Mesothelial cell of epicardium (in vitro differentiated cells): Measurements from ENCODE around the gene GLIPR2. TPM values are rescaled to one million over a fixed set of nuclear protein-coding genes. Genes with fewer than 3 reads are reported as not detected.

Experiments used
- DNase-seq, 2 experiments: peaks; one replicate each; pipeline ENCODE4 v3.0.0; 2021; ENCODE audit warnings: low spot score in 2 of 2; ENCODE audit not compliant: unreplicated experiment in 2 of 2
- H3K27ac Mint-ChIP-seq: 2 replicates; pipeline ENCODE4 v1.8.0; 2021; ENCODE audit warnings: mixed read lengths
- H3K27me3 Mint-ChIP-seq: 2 replicates; pipeline ENCODE4 v1.8.0; 2021; ENCODE audit warnings: low read depth, mixed read lengths
- H3K36me3 Mint-ChIP-seq: 2 replicates; pipeline ENCODE4 v1.8.0; 2021; ENCODE audit warnings: mixed read lengths
- H3K4me1 Mint-ChIP-seq: 2 replicates; pipeline ENCODE4 v1.8.0; 2021; ENCODE audit warnings: mixed read lengths
- H3K4me3 Mint-ChIP-seq: 2 replicates; pipeline ENCODE4 v1.8.0; 2021; ENCODE audit warnings: mild to moderate bottlenecking, moderate library complexity, mixed read lengths
- H3K9me3 Mint-ChIP-seq: 2 replicates; pipeline ENCODE4 v1.8.0; 2021; ENCODE audit warnings: mixed read lengths
- CTCF ChIP-seq: fragments of 200-600 bp; sonication (generic); IDR thresholded peaks from one replicate; pipeline ENCODE4 v1.5.0; 2021; ENCODE audit warnings: antibody characterized with exemption; ENCODE audit not compliant: unreplicated experiment
- total RNA-seq: library from RNA; stranded (reverse); gene quantifications from 3 replicates; pipeline ENCODE4 v1.2.1, GENCODE V29; 2021

GLIPR2 gene
- total RNA-seq, 1 donor from 2014 or later = 33.3 TPM

- peaks cover 16% of the 10 kb centered on the region for H3K36me3 Mint-ChIP-seq
Observed at GRCh38 chr9:36151316-36152210, 15.0 kb downstream of the GLIPR2 start.

GRCh38 chr9:36152741-36153438, 16.4 kb downstream of the GLIPR2 start:
- peaks cover 18% of the 10 kb centered on the region for H3K4me1 Mint-ChIP-seq
- H3K27ac Mint-ChIP-seq = peak overlapping the region; percentile 50
- H3K9me3 Mint-ChIP-seq = no peaks in the 10 kb centered on the region
- peaks cover 13% of the 10 kb centered on the region for H3K36me3 Mint-ChIP-seq
- no peaks in the 10 kb centered on the region for H3K27me3 Mint-ChIP-seq
- no peak for TF ChIP-seq CTCF
- DNase-seq = no peak
- no peak overlapping the region for H3K4me3 Mint-ChIP-seq

More at GRCh38 chr9:36151316-36152210, 15.0 kb downstream of the GLIPR2 start:
- H3K27ac Mint-ChIP-seq = no peak overlapping the region
- no peaks in the 10 kb centered on the region for H3K27me3 Mint-ChIP-seq
- DNase-seq = no peak
- no peaks in the 10 kb centered on the region for H3K9me3 Mint-ChIP-seq
- no peak overlapping the region for H3K4me3 Mint-ChIP-seq
- no peak for TF ChIP-seq CTCF
- peaks cover 23% of the 10 kb centered on the region for H3K4me1 Mint-ChIP-seq

DNA sequence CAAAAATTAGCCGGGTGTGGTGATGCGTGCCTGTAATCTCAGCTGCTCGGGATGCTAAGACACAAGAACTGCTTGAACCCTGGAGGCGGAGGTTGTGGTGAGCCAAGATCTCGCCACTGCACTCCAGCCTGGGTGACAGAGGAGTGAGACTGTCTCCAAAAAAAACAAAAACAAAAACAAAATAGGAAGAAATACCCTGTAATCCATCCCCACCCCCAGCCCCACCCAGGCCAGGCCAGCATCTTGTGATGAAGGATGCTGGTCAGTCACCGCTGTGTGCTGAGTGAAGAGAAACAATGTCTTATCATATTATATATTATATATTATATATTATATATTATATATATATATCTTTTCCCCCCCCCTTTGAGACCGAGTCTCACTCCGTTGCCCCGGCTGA, 17.2 kb downstream of the GLIPR2 start:
- peak overlapping the region; percentile 88 for H3K27ac Mint-ChIP-seq
- no peaks in the 10 kb centered on the region for H3K9me3 Mint-ChIP-seq
- H3K4me3 Mint-ChIP-seq = no peak overlapping the region
- no peak for DNase-seq
- peaks cover 19% of the 10 kb centered on the region for H3K36me3 Mint-ChIP-seq
- no peaks in the 10 kb centered on the region for H3K27me3 Mint-ChIP-seq
- peaks cover 13% of the 10 kb centered on the region for H3K4me1 Mint-ChIP-seq
- no peak for TF ChIP-seq CTCF

DNA sequence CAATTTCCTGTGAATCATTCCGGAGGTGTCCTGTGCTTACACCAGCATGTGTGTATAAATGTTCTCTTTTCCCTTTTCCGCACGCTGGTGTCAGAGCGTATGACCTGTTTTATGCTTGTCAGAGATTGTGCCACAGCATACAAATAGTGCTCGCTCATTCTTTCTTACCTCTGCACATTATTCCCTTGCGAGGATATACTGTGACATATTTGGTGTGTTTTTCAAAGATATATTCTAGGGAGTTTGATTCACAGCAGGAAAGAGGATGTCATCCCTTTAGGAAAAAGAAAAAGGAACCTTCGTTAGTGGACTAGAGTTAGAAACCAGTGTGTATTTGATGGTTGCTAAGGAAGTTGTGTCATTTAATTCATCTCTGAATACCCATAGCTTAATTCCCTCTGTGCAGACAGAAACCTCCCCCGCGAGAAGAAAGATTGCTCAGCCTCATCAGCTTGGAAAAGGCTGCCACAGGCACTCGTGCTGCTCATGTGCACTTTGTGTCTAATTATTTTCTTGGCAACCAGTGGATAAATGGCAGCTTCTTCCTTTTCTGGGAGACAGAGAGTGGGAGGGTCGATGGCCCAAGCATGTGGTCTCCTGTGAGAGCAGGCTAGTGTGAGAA, 17.9 kb downstream of the GLIPR2 start:
- Mint-ChIP-seq H3K36me3 (peaks cover 19% of the 10 kb centered on the region), H3K4me1 (peaks cover 11% of the 10 kb centered on the region), H3K9me3 (no peaks in the 10 kb centered on the region), H3K27ac (peak overlapping the region; percentile 88), H3K4me3 (no peak overlapping the region), H3K27me3 (no peaks in the 10 kb centered on the region)
- TF ChIP-seq CTCF = no peak
- peak in 1 of 2 experiments; percentile 42 for DNase-seq

GRCh38 chr9:36156116-36156515, 19.6 kb downstream of the GLIPR2 start:
- peaks cover 14% of the 10 kb centered on the region for H3K36me3 Mint-ChIP-seq
- DNase-seq = no peak
- no peaks in the 10 kb centered on the region for H3K27me3 Mint-ChIP-seq
- H3K4me3 Mint-ChIP-seq = no peak overlapping the region
- H3K27ac Mint-ChIP-seq = no peak overlapping the region
- no peak for TF ChIP-seq CTCF
- H3K9me3 Mint-ChIP-seq = no peaks in the 10 kb centered on the region
- peaks cover 13% of the 10 kb centered on the region for H3K4me1 Mint-ChIP-seq
